Tibial artery (tissue), 4 donors: ENCODE data around the gene AGAP9.
"Not testable (repeated sequence)": the region's sequence is repeated elsewhere in the genome, so short reads cannot be mapped to it uniquely, and the experiment has no call there.

Experiments used
- DNase-seq, 2 donors: peaks; one replicate each; pipeline ENCODE4 v3.0.0-alpha.2; 2019
- H3K27ac ChIP-seq, 2 donors: fragments of 200-600 bp; sonication (generic) in 1 of 2; 1 replicate in 1 of 2; 2 replicates in 1 of 2; pipeline ENCODE4 v1.5.1; 2018 to 2019; ENCODE audit warnings: mild to moderate bottlenecking in 1 of 2
- H3K27me3 ChIP-seq, 2 donors: fragments of 200-600 bp; sonication (generic) in 1 of 2; one replicate each; pipeline versions ENCODE4 v1.5.1 to v1.6.0; 2016 to 2019
- H3K36me3 ChIP-seq, 3 donors: fragments of 200-600 bp; sonication (generic) in 2 of 3; one replicate each; pipeline ENCODE4 v1.5.1; 2016 to 2019; ENCODE audit warnings: mild to moderate bottlenecking in 2 of 3
- H3K4me1 ChIP-seq, 4 donors: fragments of 200-600 bp; sonication (generic) in 2 of 4; 1 replicate in 3 of 4; 2 replicates in 1 of 4; pipeline ENCODE4 v1.5.1; 2016 to 2019
- H3K4me3 ChIP-seq, 2 donors: fragments of 200-600 bp; sonication (generic) in 1 of 2; 1 replicate in 1 of 2; 2 replicates in 1 of 2; pipeline ENCODE4 v1.5.1; 2018 to 2019; ENCODE audit warnings: mild to moderate bottlenecking in 2 of 2
- H3K9me3 ChIP-seq, 3 donors: fragments of 200-600 bp; sonication (generic) in 1 of 3; one replicate each; pipeline ENCODE4 v1.5.1; 2016 to 2019
- intact Hi-C: fragments of 100-400 bp; cut with DNase I; formaldehyde crosslinking; loops from one replicate; pipeline ENCODE4 v1.15.0; 2023; ENCODE audit warnings: low total_unique reads
- TF ChIP-seq, protein P1 (sequence below), 2 experiments: fragments of 200-600 bp in 1 of 2; fragments of 450-650 bp in 1 of 2; IDR thresholded peaks; one replicate each; pipeline ENCODE4 v1.5.1; 2017 to 2019; ENCODE audit warnings: antibody characterized with exemption in 2 of 2, mild to moderate bottlenecking in 1 of 2, moderate library complexity in 1 of 2

The AGAP9 gene

DNA sequence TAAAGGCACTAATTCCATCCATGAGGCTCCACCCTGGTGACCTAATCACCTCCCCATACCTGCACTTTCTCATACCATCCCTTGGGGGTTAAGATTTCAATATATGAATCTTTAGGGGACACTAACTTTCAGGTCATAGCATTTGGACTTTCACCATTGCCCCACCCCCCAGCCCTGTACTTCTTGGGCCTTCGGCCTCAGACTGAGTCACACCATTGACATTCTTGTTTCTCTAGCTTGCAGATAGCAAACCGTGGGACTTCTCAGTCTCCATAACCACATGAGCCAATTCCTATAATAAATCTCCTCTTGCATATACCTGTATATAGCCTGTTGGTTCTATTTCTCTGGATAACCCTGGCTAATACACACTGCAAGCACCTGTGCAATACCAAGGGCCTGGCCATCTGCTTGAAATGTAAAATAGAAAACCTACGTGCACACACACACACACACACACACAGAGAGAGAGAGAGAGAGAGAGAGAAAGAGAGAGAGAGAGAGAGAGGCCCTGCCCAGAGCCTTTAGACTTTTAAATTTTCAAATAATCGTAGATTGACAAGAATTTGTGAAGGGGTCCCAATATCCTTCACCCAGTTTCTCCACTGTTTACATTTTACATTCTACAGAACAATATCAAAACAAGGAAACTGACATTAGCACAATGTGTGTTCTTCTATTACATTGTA, 64.8 kb downstream of the AGAP9 start:
- intact Hi-C loops, result no loop called here
- Histone ChIP-seq H3K9me3 (no peaks in the 10 kb centered on the region), H3K36me3 (no peaks in the 10 kb centered on the region), H3K4me1 (peaks cover 0 to 3% (median 1%) of the 10 kb centered on the region in 4 donors), H3K27me3 (no peaks in the 10 kb centered on the region), H3K27ac (no peak overlapping the region), H3K4me3 (no peak overlapping the region)
- DNase-seq, result no peak
- TF ChIP-seq, protein P1, sequence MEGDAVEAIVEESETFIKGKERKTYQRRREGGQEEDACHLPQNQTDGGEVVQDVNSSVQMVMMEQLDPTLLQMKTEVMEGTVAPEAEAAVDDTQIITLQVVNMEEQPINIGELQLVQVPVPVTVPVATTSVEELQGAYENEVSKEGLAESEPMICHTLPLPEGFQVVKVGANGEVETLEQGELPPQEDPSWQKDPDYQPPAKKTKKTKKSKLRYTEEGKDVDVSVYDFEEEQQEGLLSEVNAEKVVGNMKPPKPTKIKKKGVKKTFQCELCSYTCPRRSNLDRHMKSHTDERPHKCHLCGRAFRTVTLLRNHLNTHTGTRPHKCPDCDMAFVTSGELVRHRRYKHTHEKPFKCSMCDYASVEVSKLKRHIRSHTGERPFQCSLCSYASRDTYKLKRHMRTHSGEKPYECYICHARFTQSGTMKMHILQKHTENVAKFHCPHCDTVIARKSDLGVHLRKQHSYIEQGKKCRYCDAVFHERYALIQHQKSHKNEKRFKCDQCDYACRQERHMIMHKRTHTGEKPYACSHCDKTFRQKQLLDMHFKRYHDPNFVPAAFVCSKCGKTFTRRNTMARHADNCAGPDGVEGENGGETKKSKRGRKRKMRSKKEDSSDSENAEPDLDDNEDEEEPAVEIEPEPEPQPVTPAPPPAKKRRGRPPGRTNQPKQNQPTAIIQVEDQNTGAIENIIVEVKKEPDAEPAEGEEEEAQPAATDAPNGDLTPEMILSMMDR (IDR thresholded peaks at IDR 0.05), result no peak

DNA sequence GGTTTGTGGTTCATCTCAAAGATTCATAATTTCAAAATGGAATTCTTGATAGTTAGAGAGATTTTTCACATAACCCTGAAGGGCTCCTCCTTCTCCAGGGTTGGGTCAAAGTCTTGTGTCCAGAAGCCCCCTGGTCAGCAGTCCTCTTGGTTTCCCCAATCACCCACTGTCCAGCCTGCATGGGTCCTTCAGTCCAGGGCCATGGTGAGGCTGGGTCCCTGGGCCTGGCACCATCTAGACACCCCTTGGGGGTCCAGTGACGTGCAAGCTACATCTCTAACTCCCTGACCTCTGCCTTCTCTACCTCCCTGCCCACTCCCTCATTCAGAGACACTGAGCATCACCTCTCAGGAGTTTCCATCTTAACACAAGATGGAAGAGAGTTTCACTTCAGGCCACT, 65.6 kb downstream of the AGAP9 start:
- TF ChIP-seq, protein P1 (IDR thresholded peaks at IDR 0.05), result no peak
- DNase-seq, result no peak
- intact Hi-C loops, result no loop called here
- H3K4me1 ChIP-seq, result peaks cover 0 to 3% (median 1%) of the 10 kb centered on the region in 4 donors
- no peaks in the 10 kb centered on the region for H3K36me3 ChIP-seq
- H3K27ac ChIP-seq, result no peak overlapping the region
- no peak overlapping the region for H3K4me3 ChIP-seq
- no peaks in the 10 kb centered on the region for H3K9me3 ChIP-seq
- no peaks in the 10 kb centered on the region for H3K27me3 ChIP-seq

DNA sequence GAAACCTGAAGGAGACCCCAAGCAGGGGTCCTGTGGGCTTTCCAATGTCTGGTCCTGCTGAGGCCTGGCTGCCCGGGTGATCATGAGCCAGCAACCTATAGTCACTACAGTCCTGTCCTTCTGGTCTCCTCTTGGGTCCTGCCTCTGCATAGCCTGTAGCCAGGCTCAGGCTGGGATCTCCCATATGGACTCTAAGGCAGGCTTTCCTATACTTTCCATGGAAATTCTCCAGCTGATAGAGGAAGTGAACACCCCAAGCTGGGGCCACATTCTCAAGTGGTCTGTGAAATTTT, 66.0 kb downstream of the AGAP9 start:
- TF ChIP-seq, protein P1 (IDR thresholded peaks at IDR 0.05), result no peak
- H3K4me1 ChIP-seq, result peaks cover 0 to 3% (median 1%) of the 10 kb centered on the region in 4 donors
- intact Hi-C loops, result no loop called here

DNA sequence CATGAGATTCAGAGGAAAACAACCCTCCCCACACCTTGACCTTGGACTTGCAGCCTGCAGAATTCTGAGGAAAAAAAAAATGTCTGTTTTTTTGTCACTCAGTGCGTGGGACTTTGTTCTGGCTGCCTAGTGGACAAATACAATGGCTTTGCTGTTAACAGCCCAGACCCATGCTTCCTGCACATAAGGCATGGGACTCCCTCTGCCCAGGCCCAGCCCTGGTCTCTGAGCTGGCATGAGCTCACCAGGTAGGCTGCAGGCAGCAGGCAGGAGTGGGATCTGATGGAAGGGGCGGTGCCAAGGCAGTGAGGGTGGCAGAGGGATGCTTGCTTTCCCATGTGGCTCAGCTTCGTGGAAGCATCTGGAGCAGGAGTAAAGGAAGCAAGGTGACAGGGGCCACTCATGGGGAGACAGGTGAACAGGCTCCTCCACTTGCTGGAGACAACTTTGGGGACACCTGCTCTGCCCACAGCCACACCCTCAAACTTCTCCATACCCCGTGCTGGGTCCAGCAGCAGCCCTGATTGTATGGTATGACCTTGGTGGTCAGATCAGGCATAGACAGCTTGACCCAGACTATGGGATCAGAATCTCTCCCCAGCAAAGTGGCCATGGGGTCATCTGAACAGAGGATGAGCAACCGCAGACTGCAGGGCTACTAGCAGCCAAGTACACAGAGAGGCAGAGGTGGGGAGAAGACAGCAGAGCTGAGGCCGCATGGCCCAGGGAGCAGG, 66.5 kb downstream of the AGAP9 start:
- no peak for DNase-seq
- Histone ChIP-seq H3K4me3 (no peak overlapping the region), H3K9me3 (no peaks in the 10 kb centered on the region), H3K27me3 (no peaks in the 10 kb centered on the region), H3K27ac (no peak overlapping the region), H3K4me1 (peaks cover 0 to 3% (median 1%) of the 10 kb centered on the region in 4 donors), H3K36me3 (no peaks in the 10 kb centered on the region)
- intact Hi-C loops, result no loop called here
- TF ChIP-seq, protein P1 (IDR thresholded peaks at IDR 0.05), result no peak

More for the DNA sequence above, 66.0 kb downstream of the AGAP9 start:
- no peaks in the 10 kb centered on the region for H3K27me3 ChIP-seq
- H3K4me3 ChIP-seq, result no peak overlapping the region
- H3K9me3 ChIP-seq, result no peaks in the 10 kb centered on the region
- DNase-seq, result no peak
- no peaks in the 10 kb centered on the region for H3K36me3 ChIP-seq
- no peak overlapping the region for H3K27ac ChIP-seq

DNA sequence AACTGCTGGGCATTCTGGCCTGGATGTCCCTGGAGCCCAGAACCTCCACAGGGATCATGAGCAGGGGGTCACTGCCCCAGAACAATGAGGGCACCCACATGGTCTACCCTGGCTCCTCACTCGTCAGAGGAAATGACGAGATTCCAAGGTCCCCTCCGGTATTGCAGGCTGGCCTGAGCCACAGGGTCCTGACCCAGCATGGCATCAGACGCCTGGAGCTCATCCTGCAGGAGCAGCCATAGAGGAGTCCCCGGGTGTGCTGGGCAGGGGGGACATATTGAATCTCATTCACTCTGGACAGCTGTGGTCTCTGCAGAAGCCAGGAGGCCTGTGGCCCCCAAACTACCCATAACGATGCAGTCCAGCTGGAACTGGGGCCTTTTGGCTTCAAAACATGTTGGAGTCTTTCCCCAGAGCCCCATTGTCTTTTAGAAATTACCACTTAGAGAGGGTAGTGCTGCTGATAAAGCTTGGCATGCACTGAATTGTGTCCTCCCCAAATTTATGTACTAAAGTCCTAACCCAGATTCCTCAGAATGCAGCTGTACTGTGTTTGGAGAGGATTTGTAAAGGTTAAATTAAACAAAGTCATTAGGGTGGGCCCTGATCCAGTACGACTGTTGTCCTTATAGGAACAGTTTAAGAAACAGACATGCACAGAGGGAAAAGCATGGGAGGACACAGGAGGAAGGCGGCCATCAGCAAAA, 67.2 kb downstream of the AGAP9 start:
- peaks cover 0 to 3% (median 0%) of the 10 kb centered on the region in 4 donors for H3K4me1 ChIP-seq
- intact Hi-C loops, result no loop called here
- DNase-seq, result no peak
- no peaks in the 10 kb centered on the region for H3K9me3 ChIP-seq
- no peaks in the 10 kb centered on the region for H3K36me3 ChIP-seq
- TF ChIP-seq, protein P1 (IDR thresholded peaks at IDR 0.05), result no peak
- no peaks in the 10 kb centered on the region for H3K27me3 ChIP-seq
- H3K27ac ChIP-seq, result no peak overlapping the region
- H3K4me3 ChIP-seq, result no peak overlapping the region

DNA sequence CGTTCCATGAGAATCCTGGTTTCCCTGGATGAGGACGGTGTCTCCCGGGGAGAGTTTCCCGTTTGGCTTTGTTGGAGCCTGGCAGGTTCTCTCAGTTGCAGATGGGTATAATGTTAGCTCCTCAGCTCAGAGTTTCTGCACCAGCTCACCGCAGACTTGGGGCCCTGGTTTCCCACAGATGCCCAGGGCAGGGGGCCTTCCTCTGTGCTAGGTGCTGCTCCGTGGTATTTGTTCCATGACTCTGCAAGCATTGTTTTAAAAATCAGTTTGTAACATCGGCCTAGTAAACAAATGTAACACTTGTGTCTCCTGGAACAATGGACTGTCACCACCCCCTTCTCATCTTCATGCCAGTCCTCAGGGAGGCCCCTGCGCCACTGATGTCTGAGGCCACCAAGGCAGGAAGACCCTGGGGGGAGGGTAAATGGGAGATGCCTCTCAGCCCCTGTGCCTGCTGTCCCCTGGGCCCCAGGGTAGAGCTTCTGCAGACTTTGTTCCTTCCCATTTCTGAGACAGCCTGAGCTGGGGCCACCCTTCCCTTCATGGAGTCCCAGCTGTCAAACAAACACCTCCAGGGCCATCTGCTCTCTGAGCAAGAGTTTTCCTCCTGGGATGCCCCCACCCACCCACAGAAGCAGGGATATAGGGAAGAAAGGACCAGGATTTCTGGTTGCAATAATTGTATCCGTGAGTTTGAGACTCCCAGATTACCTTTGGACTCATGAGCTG, 67.9 kb downstream of the AGAP9 start:
- intact Hi-C loops, H3K27me3 ChIP-seq, H3K4me3 ChIP-seq, DNase-seq, H3K4me1 ChIP-seq, H3K27ac ChIP-seq, H3K9me3 ChIP-seq, H3K36me3 ChIP-seq: not testable (repeated sequence)
